SW 1271 (cell line): ENCODE data around the gene AWAT2.

Experiments
- DNase-seq, 2 experiments: peaks; one replicate each; lab custom pipeline; 2025; lab: John Stamatoyannopoulos, UW

AWAT2 gene

GRCh38 chrX:69996113-69996468 is 53.6 kb downstream of the AWAT2 start:
- DNase-seq, result no peak

GRCh38 chrX:69995362-69996112 is 54.2 kb downstream of the AWAT2 start:
- no peak for DNase-seq

GRCh38 chrX:69993494-69993893 is 56.2 kb downstream of the AWAT2 start:
- DNase-seq, result no peak

- DNase-seq, result no peak
These were observed 58.1 kb downstream of the AWAT2 start for GRCh38 chrX:69991685-69992084.
